H9 (cell line): ENCODE measurements around the gene CCDC9B. TPM values are rescaled to one million over a fixed set of nuclear protein-coding genes. Genes with fewer than 3 reads are reported as not detected.

Experiments
- DNase-seq: peaks from one replicate; pipeline ENCODE4 v3.0.0-alpha.2; 2017
- H2AFZ ChIP-seq: one replicate; pipeline ENCODE4 v1.6.1; 2013; ENCODE audit warnings: mild to moderate bottlenecking, low read length, control low read depth, moderate library complexity
- H2AK5ac ChIP-seq: 2 replicates; pipeline ENCODE4 v1.6.1; 2013; ENCODE audit warnings: low read length, control low read depth, mixed read lengths; ENCODE audit not compliant: insufficient read length
- H2BK120ac ChIP-seq: one replicate; pipeline ENCODE4 v1.6.1; 2013; ENCODE audit warnings: low read depth, mild to moderate bottlenecking, low read length, control low read depth, inconsistent platforms; ENCODE audit not compliant: poor library complexity, severe bottlenecking
- H2BK12ac ChIP-seq: 2 replicates; pipeline ENCODE4 v1.6.1; 2013; ENCODE audit warnings: low read length, control low read depth, mixed read lengths, low read depth; ENCODE audit not compliant: insufficient read length
- H2BK15ac ChIP-seq: 2 replicates; pipeline ENCODE4 v1.6.1; 2013; ENCODE audit warnings: low read depth, low read length, control low read depth
- H2BK20ac ChIP-seq: one replicate; pipeline ENCODE4 v1.6.1; 2013; ENCODE audit warnings: low read depth, mild to moderate bottlenecking, low read length, control low read depth, inconsistent platforms; ENCODE audit not compliant: poor library complexity, severe bottlenecking
- H2BK5ac ChIP-seq: 2 replicates; pipeline ENCODE4 v1.6.1; 2013; ENCODE audit warnings: low read length, control low read depth, mixed read lengths; ENCODE audit not compliant: insufficient read length
- H3K14ac ChIP-seq: 2 replicates; pipeline ENCODE4 v1.6.1; 2013; ENCODE audit warnings: low read length, control low read depth; ENCODE audit not compliant: insufficient read depth
- H3K18ac ChIP-seq: 2 replicates; pipeline ENCODE4 v1.6.1; 2013; ENCODE audit warnings: low read depth, mild to moderate bottlenecking, mixed read lengths, low read length, control low read depth; ENCODE audit not compliant: insufficient read length
- H3K23ac ChIP-seq: 2 replicates; pipeline ENCODE4 v1.6.1; 2013; ENCODE audit warnings: low read length, control low read depth, mixed read lengths, low read depth; ENCODE audit not compliant: insufficient read length
- H3K23me2 ChIP-seq: 2 replicates; pipeline ENCODE4 v1.6.1; 2013; ENCODE audit warnings: low read depth, mild to moderate bottlenecking, mixed read lengths, low read length, control low read depth; ENCODE audit not compliant: insufficient read length, poor library complexity, severe bottlenecking
- H3K27ac ChIP-seq: 2 replicates; pipeline ENCODE4 v1.5.1; 2013; ENCODE audit warnings: low read length, control low read depth, mixed read lengths, low read depth; ENCODE audit not compliant: insufficient read length
- H3K27me3 ChIP-seq: 2 replicates; pipeline ENCODE4 v1.6.1; 2013; ENCODE audit warnings: low read length, control low read depth, inconsistent platforms; ENCODE audit not compliant: insufficient read depth
- H3K4ac ChIP-seq: 2 replicates; pipeline ENCODE4 v1.6.1; 2013; ENCODE audit warnings: low read depth, mild to moderate bottlenecking, control low read depth, inconsistent platforms, low read length, moderate library complexity
- H3K4me1 ChIP-seq: 2 replicates; pipeline ENCODE4 v1.6.1; 2013; ENCODE audit warnings: low read length, control low read depth, inconsistent platforms; ENCODE audit not compliant: insufficient read depth
- H3K4me2 ChIP-seq: 2 replicates; pipeline ENCODE4 v1.6.1; 2013; ENCODE audit warnings: low read length, control low read depth, mixed read lengths; ENCODE audit not compliant: insufficient read length, insufficient read depth
- H3K56ac ChIP-seq: 2 replicates; pipeline ENCODE4 v1.6.1; 2013; ENCODE audit warnings: low read depth, mild to moderate bottlenecking, mixed read lengths, low read length, control low read depth; ENCODE audit not compliant: insufficient read length
- H3K79me1 ChIP-seq: 2 replicates; pipeline ENCODE4 v1.6.1; 2013; ENCODE audit warnings: low read depth, mild to moderate bottlenecking, moderate library complexity, low read length, control low read depth, inconsistent platforms; ENCODE audit not compliant: insufficient read depth, poor library complexity, severe bottlenecking
- H3K79me2 ChIP-seq: 2 replicates; pipeline ENCODE4 v1.6.1; 2013; ENCODE audit warnings: low read length, control low read depth, inconsistent platforms; ENCODE audit not compliant: insufficient read depth
- H3K9ac ChIP-seq: 2 replicates; pipeline ENCODE4 v1.6.1; 2013; ENCODE audit warnings: low read length, control low read depth, mixed read lengths; ENCODE audit not compliant: insufficient read length; ENCODE audit errors: extremely low read depth
- H3K9me3 ChIP-seq: one replicate; pipeline ENCODE4 v1.6.1; 2013; ENCODE audit warnings: low read depth, low read length, inconsistent platforms; ENCODE audit not compliant: control insufficient read depth
- H3T11ph ChIP-seq: one replicate; pipeline ENCODE4 v1.6.1; 2013; ENCODE audit warnings: mild to moderate bottlenecking, low read length, control low read depth, inconsistent platforms
- H4K20me1 ChIP-seq: one replicate; pipeline ENCODE4 v1.6.1; 2013; ENCODE audit not compliant: control insufficient read depth, insufficient read length, insufficient read depth
- H4K5ac ChIP-seq: 2 replicates; pipeline ENCODE4 v1.6.1; 2013; ENCODE audit warnings: low read depth, mild to moderate bottlenecking, mixed read lengths, low read length, control low read depth; ENCODE audit not compliant: insufficient read length
- H4K8ac ChIP-seq: replicated peaks from 2 replicates; pipeline ENCODE4 v1.6.1; 2013; ENCODE audit warnings: low read length, control low read depth, mixed read lengths, low read depth; ENCODE audit not compliant: insufficient read length
- H4K91ac ChIP-seq: 2 replicates; pipeline ENCODE4 v1.6.1; 2013; ENCODE audit warnings: low read depth, mild to moderate bottlenecking, moderate library complexity, mixed read lengths, low read length, control low read depth; ENCODE audit not compliant: insufficient read length
- H3K27ac Mint-ChIP-seq, 3 experiments: 2 replicates in 2 of 3; 3 replicates in 1 of 3; pipeline ENCODE4 v1.8.0; 2020 to 2021; ENCODE audit warnings: mixed read lengths in 3 of 3, mild to moderate bottlenecking in 1 of 3, moderate library complexity in 1 of 3
- H3K27me3 Mint-ChIP-seq: 2 replicates; pipeline ENCODE4 v1.8.0; 2021; ENCODE audit warnings: low read depth, mild to moderate bottlenecking, moderate library complexity, mixed read lengths
- H3K36me3 Mint-ChIP-seq, 3 experiments: 2 replicates in 2 of 3; 3 replicates in 1 of 3; pipeline ENCODE4 v1.8.0; 2020 to 2021; ENCODE audit warnings: low read depth in 3 of 3, mixed read lengths in 3 of 3; ENCODE audit not compliant: insufficient read depth in 1 of 3
- H3K4me1 Mint-ChIP-seq, 2 experiments: 2 replicates each; pipeline ENCODE4 v1.8.0; 2020; ENCODE audit warnings: mixed read lengths in 2 of 2
- H3K4me3 Mint-ChIP-seq, 2 experiments: 2 replicates in 1 of 2; 3 replicates in 1 of 2; pipeline ENCODE4 v1.8.0; 2020 to 2021; ENCODE audit warnings: mild to moderate bottlenecking in 2 of 2, mixed read lengths in 2 of 2, moderate library complexity in 1 of 2
- H3K9me3 Mint-ChIP-seq, 2 experiments: 2 replicates in 1 of 2; 3 replicates in 1 of 2; pipeline ENCODE4 v1.8.0; 2020; ENCODE audit warnings: mild to moderate bottlenecking in 2 of 2, mixed read lengths in 2 of 2, moderate library complexity in 1 of 2
- CTCF ChIP-seq: fragments of 200-600 bp; sonication (generic); conservative IDR thresholded peaks from 3 replicates; pipeline ENCODE4 v1.8.0; 2021; ENCODE audit warnings: antibody characterized with exemption, mild to moderate bottlenecking
- WGBS: extraction: QIAGEN DNeasy Blood & Tissue Kit; methylation state at CpG from one replicate; pipeline ENCODE4 v1.1.7; 2013; ENCODE audit warnings: missing lambda C conversion rate, low lambda C conversion rate, mixed read lengths; ENCODE audit not compliant: insufficient read length; ENCODE audit errors: extremely low coverage; 5-methylcytosine and 5-hydroxymethylcytosine counted together
- total RNA-seq: library from RNA; stranded (reverse); gene quantifications from 2 replicates; pipeline ENCODE4 v1.2.1, GENCODE V29; 2021

CCDC9B gene
- total RNA-seq, 1 experiment from 2014 or later = 0.48 TPM

GRCh38 chr15:40297356-40297755, 43.4 kb downstream of the CCDC9B start:
- Mint-ChIP-seq H3K4me3 (no peak overlapping the region), H3K9me3 (peaks cover 15% of the 10 kb centered on the region in 2 experiments), H3K36me3 (peaks cover 2 to 16% (median 5%) of the 10 kb centered on the region in 3 experiments; a peak in 5 of 7 replicates), H3K4me1 (peaks cover 18 to 30% of the 10 kb centered on the region in 2 experiments), H3K27me3 (peaks cover 54% of the 10 kb centered on the region), H3K27ac (no peak overlapping the region)
- no peaks in the 10 kb centered on the region for H3K9me3 ChIP-seq
- no peak overlapping the region for H4K8ac ChIP-seq
- no peak overlapping the region for H3K56ac ChIP-seq
- H3K14ac ChIP-seq = no peak overlapping the region; the same call in 1 of the 2 replicates
- no peak overlapping the region for H2BK20ac ChIP-seq
- no peak overlapping the region for H3K27ac ChIP-seq
- H2BK5ac ChIP-seq = no peak overlapping the region
- no peak overlapping the region for H4K5ac ChIP-seq
- no peak overlapping the region for H3K4me2 ChIP-seq
- no peak overlapping the region for H3K18ac ChIP-seq
- no peak for TF ChIP-seq CTCF
- H3K27me3 ChIP-seq = peaks cover 5% of the 10 kb centered on the region; the same call in 1 of the 2 replicates
- no peaks in the 10 kb centered on the region for H4K20me1 ChIP-seq
- H2AK5ac ChIP-seq = no peak overlapping the region
- no peaks in the 10 kb centered on the region; the same call in 1 of the 2 replicates for H3K4me1 ChIP-seq
- H3K79me2 ChIP-seq = no peaks in the 10 kb centered on the region
- H3K79me1 ChIP-seq = no peaks in the 10 kb centered on the region
- H2BK12ac ChIP-seq = no peak overlapping the region
- no peak overlapping the region for H2BK15ac ChIP-seq
- no peak overlapping the region for H3K23ac ChIP-seq
- no peak overlapping the region for H2AFZ ChIP-seq
- H2BK120ac ChIP-seq = no peak overlapping the region
- no peak for DNase-seq
- H3K9ac ChIP-seq = no peak overlapping the region
- H3K4ac ChIP-seq = no peak overlapping the region
- H3K23me2 ChIP-seq = no peaks in the 10 kb centered on the region
- no CpG with 5 or more reads among the region's 10 CpGs for WGBS
- no peak overlapping the region for H4K91ac ChIP-seq
- no peak overlapping the region for H3T11ph ChIP-seq
